CD1c-positive myeloid dendritic cell (primary cell): ENCODE results near the gene DGKH.

Source experiments
- DNase-seq: peaks from one replicate; pipeline ENCODE4 v3.0.0-alpha.2; 2016; ENCODE audit errors: extremely low spot score

Gene DGKH, protein sequence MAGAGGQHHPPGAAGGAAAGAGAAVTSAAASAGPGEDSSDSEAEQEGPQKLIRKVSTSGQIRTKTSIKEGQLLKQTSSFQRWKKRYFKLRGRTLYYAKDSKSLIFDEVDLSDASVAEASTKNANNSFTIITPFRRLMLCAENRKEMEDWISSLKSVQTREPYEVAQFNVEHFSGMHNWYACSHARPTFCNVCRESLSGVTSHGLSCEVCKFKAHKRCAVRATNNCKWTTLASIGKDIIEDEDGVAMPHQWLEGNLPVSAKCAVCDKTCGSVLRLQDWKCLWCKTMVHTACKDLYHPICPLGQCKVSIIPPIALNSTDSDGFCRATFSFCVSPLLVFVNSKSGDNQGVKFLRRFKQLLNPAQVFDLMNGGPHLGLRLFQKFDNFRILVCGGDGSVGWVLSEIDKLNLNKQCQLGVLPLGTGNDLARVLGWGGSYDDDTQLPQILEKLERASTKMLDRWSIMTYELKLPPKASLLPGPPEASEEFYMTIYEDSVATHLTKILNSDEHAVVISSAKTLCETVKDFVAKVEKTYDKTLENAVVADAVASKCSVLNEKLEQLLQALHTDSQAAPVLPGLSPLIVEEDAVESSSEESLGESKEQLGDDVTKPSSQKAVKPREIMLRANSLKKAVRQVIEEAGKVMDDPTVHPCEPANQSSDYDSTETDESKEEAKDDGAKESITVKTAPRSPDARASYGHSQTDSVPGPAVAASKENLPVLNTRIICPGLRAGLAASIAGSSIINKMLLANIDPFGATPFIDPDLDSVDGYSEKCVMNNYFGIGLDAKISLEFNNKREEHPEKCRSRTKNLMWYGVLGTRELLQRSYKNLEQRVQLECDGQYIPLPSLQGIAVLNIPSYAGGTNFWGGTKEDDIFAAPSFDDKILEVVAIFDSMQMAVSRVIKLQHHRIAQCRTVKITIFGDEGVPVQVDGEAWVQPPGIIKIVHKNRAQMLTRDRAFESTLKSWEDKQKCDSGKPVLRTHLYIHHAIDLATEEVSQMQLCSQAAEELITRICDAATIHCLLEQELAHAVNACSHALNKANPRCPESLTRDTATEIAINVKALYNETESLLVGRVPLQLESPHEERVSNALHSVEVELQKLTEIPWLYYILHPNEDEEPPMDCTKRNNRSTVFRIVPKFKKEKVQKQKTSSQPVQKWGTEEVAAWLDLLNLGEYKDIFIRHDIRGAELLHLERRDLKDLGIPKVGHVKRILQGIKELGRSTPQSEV

DNA sequence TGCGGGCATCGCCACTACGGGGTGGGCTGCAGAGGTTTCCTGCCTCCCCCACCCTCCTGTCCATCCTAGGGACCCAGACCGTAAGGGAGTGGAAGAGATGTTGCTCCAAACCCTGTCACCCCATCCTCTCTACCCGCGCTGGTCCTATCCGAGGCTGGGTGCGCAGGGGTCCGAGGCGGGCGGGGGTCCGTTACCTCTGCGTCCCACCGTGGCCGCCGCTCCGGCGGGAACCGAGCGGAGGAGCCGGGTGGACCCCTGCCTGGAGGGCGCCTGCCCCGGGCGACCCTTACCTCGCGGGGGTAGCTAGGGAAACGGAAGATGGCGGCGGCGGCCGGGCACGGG lies at the start of gene DGKH:
TSS of gene DGKH (plus strand) at position 307 of the 342 bp plus-strand sequence. CDS start 126 bp downstream, outside the sequence.
- DNase-seq = no peak

DNA sequence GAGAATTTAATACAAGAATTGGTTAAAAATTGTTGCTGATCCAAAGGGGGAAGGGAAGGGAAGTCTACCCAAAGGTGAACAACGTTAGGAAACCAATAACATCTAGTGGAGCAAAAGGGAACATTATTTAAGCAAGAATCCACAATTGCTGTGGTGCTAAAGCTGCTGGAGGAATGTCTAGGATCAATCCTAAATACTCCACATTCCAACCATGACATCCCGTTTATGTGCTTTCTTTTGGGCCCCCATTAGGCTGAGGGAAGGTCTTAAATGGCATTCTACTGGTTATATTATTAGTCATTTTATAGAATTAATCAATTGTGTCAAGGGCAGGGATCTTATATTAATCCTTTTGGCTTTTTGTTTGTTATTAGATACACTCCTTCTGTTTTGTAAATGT lies 47.6 kb upstream of the DGKH start:
- no peak for DNase-seq

DNA sequence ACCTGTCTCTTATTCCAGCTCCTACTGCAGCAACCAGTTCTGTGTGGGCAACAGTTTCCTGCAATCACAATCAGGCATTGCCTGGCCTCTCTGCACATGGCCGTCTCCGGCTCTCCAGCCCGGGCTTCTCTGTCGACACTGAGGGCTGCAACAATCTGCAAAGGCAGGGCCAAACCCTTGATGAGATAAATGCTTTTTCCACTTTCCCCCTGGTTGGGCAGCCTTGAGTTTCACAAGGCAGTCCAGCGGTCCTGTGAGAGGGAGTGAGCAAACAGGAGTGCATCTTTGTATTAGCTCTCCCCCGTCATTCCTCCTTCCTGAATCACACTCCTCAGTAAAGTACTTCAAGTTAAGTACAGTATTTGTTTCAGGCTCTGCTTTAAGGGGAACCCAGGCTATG lies 46.9 kb upstream of the DGKH start:
- DNase-seq = no peak

DNA sequence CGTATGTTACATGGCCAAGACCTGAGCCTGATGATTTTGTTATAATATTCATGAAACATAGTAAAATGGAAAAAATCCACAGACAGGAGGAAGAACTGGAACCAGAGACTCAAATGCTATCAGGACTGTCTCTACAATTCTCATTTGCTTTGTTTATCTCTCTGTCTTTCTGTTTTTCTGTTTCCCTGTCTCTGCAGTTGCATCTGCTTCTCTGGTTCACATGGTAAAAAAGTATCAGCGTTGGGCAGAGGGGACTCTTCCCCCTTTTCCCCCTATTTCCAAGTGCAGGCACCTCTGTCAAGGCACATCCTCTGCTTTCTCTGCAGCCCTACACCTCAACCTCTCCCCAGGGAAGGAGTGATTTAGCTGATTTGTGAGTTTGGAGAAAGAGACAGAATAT lies 46.4 kb upstream of the DGKH start:
- no peak for DNase-seq

DNA sequence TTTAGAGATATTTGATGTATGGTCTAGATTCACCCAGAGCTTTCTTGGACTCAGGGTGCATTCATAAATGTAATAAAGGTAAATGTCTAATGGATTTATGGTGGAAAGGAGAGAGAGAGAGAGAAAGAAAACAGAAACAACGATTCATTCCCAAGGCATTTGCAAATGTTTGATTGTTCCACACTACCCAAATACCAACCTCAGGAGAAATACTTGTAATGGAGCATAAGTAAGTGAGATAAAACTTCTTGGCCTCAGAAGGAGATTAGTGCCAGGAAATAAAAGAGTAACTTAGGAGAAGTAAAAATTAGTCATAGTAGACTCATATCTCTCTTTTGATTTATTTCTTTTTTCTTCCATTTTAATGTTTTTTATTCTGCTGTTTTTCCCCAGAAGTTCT lies 40.6 kb upstream of the DGKH start:
- DNase-seq = no peak

DNA sequence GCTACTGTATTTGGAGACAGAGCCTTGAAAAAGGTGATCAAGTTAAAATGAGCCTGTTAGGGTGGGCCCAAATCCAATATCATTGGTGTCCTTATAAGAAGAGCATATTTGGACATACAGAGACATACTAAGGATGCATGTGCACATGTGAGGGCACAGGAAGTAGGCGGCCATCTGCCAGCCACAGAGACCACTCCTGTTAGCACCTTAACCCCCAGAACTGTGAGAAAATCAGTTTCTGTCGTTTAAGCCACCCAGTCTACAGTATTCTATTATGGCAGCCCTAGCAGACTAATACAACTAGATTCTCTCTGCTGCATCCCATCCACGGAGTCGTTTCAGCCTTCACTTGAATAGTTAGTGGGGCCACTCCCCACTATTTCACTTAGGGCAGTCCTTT lies 39.4 kb upstream of the DGKH start:
- no peak for DNase-seq

DNA sequence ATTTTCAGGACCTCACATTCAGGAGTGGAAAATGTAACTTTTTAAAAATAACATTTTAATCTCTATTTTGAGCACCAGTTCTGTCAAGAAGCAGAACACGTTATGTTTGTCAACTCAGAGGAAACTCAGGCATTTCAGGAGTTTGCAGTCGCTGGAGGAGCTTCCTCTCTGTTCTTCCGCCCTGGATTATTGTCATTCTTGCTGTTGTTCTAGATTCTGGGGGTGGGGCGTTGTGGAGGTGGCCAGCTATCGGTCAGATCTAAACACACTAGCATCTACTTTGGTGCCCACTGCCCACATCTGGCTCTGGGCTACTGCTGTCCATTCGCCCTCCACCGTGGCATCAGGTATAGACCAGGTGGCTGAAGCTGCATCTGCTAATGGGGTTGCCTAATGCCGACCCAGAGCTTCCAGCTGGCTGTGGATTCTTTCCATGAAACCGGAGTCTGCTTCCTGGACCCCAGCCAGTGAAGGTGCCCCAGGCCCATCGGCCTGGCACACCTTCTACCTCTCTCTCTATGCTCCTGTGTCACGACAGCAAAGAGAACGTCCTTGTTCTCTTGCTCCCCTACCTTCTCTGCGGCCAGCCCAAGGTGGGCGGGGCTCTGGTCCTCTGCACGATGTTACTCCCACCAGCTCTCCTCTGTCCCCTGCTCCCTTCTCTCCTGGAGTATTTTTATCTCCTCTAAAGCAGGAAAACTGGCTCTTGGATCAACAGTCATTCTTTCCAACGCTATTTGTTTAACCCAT lies 36.7 kb upstream of the DGKH start:
- DNase-seq = no peak

DNA sequence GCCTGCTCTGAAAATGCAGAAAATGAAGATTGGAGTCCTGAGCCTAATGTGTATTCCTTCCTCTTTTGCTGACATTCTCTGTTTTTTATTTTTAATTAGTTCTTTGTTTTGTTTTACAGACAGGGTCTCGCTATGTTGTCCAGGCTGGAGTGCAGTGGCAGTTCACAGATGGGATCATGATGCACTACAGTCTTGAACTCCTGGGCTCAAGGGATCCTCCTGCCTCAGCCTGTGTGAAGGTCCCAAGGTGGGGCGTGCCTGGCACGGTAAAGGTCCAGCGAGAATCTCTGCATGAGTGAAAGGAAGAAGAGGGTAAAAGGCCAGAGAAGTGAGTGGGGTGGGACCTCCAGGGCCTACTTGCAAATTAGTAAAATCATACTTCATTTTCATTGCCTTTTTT lies 34.3 kb upstream of the DGKH start:
- no peak for DNase-seq

DNA sequence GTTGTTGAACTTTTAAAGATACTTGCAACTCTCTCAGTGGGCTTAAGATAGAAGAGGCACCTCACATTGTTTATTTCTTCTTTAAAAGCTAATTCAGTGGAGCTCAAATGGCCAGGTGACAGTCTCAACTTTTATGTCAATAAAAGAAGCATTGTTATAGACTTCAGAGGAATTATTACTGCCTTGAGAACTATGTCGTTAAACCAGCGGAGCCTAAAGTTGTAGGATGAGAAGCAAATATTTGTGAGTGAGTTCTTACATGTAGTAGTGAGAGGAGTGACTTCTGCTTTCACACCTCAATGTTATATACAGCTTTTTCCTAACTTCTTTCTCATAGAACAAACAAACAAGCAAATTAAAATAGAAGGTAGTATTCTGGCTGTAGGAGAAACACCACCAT lies 31.2 kb upstream of the DGKH start:
- DNase-seq = no peak

DNA sequence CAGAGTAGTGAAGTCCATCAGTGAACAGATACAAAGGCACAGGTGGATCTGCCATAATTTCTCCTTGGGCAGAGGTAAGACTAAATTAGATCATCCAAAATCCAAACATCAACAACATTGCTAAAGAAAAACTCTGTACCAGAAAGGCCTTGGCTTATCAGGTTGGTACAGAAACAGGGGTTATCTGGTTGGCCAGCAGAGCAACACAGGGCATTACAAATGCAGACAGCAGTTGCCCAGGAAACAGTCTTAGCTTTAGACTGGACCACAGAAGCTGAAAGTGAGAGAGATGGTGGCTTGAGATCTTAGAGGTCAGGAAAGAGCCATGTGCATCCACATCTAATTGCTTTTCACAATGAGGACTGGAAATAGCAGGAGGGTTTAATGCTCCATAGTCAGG lies 26.6 kb upstream of the DGKH start:
- DNase-seq = no peak

DNA sequence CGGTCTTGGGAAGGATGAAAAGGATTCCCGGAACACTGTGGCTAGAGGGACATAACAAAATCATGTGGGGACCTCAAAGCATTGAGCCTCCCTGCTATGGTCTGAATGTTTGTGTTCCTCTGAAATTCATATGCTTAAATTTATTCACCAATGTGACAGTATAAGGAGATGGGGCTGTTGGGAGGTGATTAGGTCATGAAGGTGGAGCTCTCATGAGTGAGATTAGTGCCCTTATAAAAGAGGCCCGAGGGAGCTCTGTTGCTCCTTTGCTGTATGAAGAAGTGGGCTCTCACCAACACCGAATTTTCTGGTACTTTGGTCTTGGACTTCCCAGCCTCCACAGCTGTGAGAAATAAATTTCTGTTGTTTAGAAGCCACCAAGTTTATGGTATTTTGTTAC lies 26.1 kb upstream of the DGKH start:
- DNase-seq = no peak

DNA sequence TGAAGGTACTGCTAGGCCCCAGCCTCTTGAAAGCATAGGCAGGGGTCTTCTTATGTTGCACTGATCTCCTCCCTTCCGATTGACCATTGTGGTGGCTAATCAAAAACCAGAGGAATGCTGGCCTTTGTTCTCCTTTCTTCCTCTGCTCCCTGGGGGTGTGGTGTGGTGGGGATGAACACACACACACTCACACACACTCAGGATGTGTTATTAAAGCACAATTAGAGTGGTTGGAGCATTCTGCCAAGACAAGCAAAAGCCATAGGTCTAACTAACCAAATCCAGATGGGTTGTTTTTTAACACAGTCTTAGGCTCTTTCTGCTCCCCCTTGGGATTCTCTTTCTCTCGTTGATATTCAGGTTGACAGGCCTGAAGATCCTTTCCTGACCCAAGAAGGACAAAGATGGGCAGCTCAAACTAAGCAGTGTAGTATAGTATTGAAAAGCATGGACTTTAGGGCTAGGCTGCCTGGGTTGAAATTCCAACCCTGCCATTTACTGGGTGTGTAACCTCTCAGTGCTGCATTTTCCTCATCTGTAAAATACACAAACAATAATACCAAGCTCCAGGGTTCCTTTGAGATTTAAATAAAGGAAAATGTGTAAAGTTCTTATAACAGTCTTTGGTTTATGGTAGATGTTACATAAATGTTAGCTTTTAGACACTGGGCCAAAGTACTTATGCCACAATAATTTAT lies 25.5 kb upstream of the DGKH start:
- no peak for DNase-seq

DNA sequence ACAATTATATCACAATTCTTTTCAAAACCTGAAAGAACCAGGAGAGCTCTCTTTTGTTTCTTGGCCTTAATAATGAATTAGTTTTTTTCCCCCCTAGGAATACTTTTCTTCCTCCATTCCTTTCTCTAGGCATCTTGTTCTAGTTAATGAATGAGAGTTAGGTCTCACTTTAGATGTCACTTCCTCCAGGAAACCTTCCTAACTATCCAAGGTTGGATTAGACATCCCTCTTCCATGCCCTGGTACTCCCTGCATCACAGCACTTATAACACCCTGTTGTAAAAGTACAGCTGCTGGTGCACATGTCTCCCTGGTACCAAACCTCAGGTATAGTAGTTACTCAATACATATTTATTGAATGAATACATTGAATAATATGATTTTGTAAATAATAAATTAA lies 21.2 kb upstream of the DGKH start:
- no peak for DNase-seq

DNA sequence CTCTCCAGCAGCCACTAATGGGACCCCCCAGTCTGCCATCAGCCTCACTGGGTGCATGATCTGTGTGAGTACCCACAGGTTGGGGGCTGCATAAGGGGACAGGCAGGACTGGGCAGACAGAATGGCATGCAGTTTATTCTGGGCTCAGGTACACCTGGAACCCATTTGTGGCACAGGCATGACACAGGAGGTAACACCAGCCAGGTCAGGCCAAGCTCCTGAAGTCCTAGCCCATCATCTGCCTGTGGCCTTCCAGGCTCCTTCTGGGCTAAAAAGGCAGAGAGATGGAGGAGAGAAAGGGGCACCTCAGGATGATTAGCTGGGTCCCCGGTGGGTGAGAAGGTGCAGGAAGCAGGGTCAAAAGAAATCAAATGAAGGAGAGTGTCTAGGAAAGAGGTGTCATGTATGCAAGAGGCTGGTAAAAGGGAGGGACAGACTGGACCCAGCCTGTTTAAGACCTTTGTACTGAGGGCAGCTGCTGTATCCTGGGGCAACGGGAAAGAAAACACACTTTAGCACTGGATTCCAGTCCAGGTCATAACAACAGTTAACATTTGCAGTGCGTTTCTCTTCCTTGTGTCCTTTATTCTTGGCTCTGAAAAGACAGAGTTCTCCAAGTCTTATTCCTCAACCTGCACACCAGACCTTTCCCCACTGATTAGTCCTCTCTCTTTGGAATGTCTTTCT lies 20.2 kb upstream of the DGKH start:
- no peak for DNase-seq

DNA sequence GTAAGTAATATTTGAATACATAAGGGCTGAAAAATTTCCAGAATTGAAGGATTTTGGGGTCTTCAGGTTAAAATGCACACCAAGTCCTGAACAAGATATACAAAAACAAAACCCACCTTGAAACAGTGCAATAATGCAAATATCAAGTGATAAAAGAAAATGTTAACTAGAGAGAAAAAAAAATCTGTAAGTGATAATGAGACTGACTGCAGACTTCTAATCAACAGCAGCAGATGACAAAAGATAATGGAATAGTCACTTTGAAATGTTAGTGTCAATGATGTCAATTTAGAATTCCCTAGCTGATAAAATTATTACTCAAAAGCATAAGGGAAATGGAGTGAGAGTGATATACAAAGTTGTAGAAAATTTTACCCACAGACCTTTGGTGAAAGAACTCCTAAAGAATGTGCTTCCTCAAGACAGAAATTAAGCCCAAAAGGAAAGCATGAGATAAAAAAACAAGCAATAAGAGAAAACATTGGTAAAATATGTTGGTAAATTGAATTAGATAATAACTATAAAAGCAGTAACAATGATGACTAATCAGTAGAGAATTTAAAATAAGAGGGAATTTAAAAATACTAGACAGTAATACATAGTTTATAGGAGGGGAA lies 12.4 kb upstream of the DGKH start:
- DNase-seq = no peak

DNA sequence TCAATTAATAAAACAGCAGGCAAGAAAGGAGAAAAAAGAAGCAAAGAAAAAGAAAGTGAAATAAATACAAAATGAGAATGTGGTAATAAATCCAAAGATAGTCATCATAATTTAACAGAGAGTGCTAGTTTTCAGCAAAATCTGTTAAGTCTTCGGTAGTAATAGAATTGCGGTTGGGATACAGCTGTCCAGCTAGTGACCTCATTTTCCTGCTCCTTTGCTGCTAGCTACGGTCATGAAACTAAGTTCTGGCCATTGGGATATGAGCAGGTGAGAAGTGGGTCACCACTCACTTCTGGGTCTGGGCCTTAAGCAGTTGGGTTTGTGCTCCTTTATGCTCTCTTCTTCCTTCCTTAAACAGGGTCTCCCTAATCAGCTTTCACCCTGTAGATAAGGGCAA lies 11.7 kb upstream of the DGKH start:
- DNase-seq = no peak

DNA sequence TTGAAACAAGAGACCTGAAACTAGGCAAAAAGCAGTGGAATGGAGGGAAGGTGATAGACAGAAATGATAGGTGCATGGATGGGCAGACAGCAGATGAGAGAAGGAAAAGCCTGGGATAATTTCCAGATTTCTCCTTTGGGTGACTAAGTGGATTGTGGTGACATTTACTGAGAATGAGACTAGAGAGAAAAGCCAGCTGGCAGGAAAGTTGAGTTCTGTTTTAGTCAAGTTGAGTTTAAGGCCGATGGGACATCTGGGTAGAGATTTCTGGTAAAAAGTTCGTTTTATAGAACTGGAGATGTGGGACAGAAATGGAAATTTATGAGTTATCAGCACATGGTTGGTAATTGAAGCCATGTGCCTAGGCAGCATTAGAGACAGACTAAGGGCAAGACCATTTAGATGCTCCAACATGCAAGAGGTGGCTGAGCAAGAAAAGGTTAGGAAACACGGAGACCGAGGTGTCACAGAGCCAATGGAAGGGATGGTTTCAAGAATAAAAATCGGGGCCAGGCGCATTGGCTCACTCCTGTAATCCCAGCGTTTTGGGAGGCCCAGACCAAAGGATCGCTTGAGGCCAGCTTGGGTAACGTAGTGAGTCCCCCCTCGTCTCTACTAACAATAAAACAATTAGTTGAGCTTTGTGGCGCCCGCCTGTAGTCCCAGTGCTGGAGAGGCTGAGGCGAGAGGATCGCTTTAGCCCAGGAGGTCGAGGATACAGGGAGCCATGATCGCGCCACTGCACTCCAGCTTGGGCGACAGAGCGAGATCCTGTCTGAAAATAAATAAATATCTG lies 9.6 kb upstream of the DGKH start:
- DNase-seq = no peak

DNA sequence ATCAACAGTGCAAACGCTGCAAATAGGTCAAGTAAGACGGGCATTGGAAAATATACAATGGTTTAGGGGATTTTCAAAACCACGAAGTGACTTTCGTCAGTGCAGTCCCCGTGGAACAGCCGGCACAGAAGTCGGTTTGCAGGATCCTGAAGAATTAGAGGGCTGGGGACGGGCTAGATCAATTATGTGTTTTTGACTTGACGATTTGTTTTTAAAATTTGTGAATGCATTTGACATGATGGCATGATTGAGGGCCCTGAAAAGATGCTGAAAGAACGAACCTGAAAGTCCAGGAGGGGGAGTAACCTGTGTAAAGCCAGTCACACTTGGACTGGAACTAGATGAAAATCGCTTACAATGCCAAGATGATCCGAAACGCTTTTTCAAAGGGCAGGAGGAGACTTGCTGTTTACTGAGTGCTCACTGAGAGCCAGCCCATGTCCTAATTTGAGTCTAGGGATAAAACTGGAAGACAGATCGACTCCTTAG lies 8.9 kb upstream of the DGKH start:
- DNase-seq = peak; percentile 25
